Natural killer cell (primary cell): Measurements from ENCODE around the gene PELO. TPM values are rescaled to one million over a fixed set of nuclear protein-coding genes. Genes with fewer than 3 reads are reported as not detected.

ENCODE experiments used
- ATAC-seq, 3 donors: fragments of 150-1000 bp in 2 of 3; fragments of 200-7000 bp in 1 of 3; cut with Tn5 transposase; 1 replicate in 1 of 3; 2 replicates in 2 of 3; pipeline ENCODE4 v1.10.0; 2021; ENCODE audit warnings: mild to moderate bottlenecking in 2 of 3, moderate library complexity in 2 of 3
- DNase-seq, 2 donors: peaks; one replicate each; pipeline versions ENCODE4 v3.0.0 to v3.0.0-alpha.2; 2013 to 2021; ENCODE audit warnings: mixed read lengths in 1 of 2
- H3K27ac ChIP-seq: one replicate; pipeline ENCODE4 v1.5.1; 2013; ENCODE audit warnings: mild to moderate bottlenecking, low read length
- H3K27me3 ChIP-seq: one replicate; pipeline ENCODE4 v1.6.1; 2013; ENCODE audit warnings: low read length; ENCODE audit not compliant: control insufficient read depth, insufficient read depth
- H3K36me3 ChIP-seq: one replicate; pipeline ENCODE4 v1.6.1; 2013; ENCODE audit warnings: low read length; ENCODE audit not compliant: control insufficient read depth, insufficient read depth
- H3K4me1 ChIP-seq: one replicate; pipeline ENCODE4 v1.6.1; 2013; ENCODE audit warnings: low read length; ENCODE audit not compliant: control insufficient read depth, insufficient read depth
- H3K4me3 ChIP-seq: one replicate; pipeline ENCODE4 v1.5.1; 2013; ENCODE audit warnings: low read length
- H3K9me3 ChIP-seq: one replicate; pipeline ENCODE4 v1.6.1; 2013; ENCODE audit warnings: low read length; ENCODE audit not compliant: control insufficient read depth, insufficient read depth
- H3K27ac Mint-ChIP-seq, 2 donors: one replicate each; pipeline ENCODE4 v1.8.0; 2022; ENCODE audit warnings: mild to moderate bottlenecking in 2 of 2, mixed read lengths in 2 of 2, moderate library complexity in 1 of 2
- H3K27me3 Mint-ChIP-seq, 2 donors: one replicate each; pipeline ENCODE4 v1.8.0; 2022; ENCODE audit warnings: low read depth in 2 of 2, mixed read lengths in 2 of 2
- H3K36me3 Mint-ChIP-seq: one replicate; pipeline ENCODE4 v1.8.0; 2022; ENCODE audit warnings: mixed read lengths
- H3K4me1 Mint-ChIP-seq, 2 donors: one replicate each; pipeline ENCODE4 v1.8.0; 2022; ENCODE audit warnings: mixed read lengths in 2 of 2
- H3K4me3 Mint-ChIP-seq: one replicate; pipeline ENCODE4 v1.8.0; 2022; ENCODE audit warnings: mild to moderate bottlenecking, moderate library complexity, mixed read lengths
- H3K9me3 Mint-ChIP-seq, 2 donors: one replicate each; pipeline ENCODE4 v1.8.0; 2022; ENCODE audit warnings: mixed read lengths in 2 of 2
- WGBS: methylation state at CpG from one replicate; pipeline ENCODE4 v1.1.7; 2013; ENCODE audit warnings: missing lambda C conversion rate; ENCODE audit not compliant: insufficient coverage; 5-methylcytosine and 5-hydroxymethylcytosine counted together
- intact Hi-C: fragments of 100-400 bp; cut with micrococcal nuclease; formaldehyde crosslinking; loops from one replicate; pipeline ENCODE4 v1.14.2; 2022
- total RNA-seq, 4 donors: library from RNA; stranded (reverse); fragments of 120-200 nt in 1 of 4; gene quantifications; one replicate each; pipeline versions ENCODE4 v1.2.3 to v1.2.4, GENCODE V29; 2013 to 2022
- TF ChIP-seq, protein P1 (sequence below): fragments of 200-600 bp; IDR thresholded peaks from one replicate; pipeline ENCODE4 v1.8.0; 2022; ENCODE audit warnings: antibody characterized with exemption

The PELO gene
- total RNA-seq, 3 donors from 2014 or later (not counting 1 experiment from before 2014, with no cell fraction given) = 2.6 to 3.9 (median 3.7) TPM

DNA sequence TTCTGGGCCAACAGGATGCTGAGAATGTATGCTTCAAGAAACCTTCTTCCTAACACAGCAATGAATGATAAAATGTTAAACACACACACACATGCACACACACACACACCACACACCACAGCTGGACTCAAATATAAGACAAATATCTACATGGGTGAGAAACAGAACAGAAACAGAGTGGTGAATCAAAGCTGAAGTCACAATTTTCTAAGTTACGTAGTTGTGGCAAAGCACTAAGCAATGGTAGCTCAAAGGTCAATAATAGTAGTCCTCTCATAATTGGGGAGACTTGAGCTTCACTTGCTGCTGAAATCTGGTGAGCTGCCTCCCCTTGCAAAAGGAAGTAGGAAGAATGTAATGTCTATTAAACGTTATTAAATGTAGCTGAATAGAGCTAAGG, 33.7 kb upstream of the PELO start:
- peaks cover 7 to 12% of the 10 kb centered on the region in 2 donors for H3K27me3 Mint-ChIP-seq
- Histone ChIP-seq H3K27me3 (no peaks in the 10 kb centered on the region), H3K9me3 (no peaks in the 10 kb centered on the region), H3K36me3 (no peaks in the 10 kb centered on the region), H3K4me1 (no peaks in the 10 kb centered on the region), H3K27ac (no peak overlapping the region), H3K4me3 (no peak overlapping the region)
- intact Hi-C loops = no loop called here
- no peak overlapping the region for H3K27ac Mint-ChIP-seq
- DNase-seq (no peak), ATAC-seq (no peak)
- WGBS = 86% methylated on average over 1 of the region's 2 CpGs
- H3K9me3 Mint-ChIP-seq = no peaks in the 10 kb centered on the region
- no peak overlapping the region for H3K4me3 Mint-ChIP-seq
- H3K36me3 Mint-ChIP-seq = no peaks in the 10 kb centered on the region
- peaks cover under 1 to 6% of the 10 kb centered on the region in 2 donors for H3K4me1 Mint-ChIP-seq
- TF ChIP-seq, protein P1, sequence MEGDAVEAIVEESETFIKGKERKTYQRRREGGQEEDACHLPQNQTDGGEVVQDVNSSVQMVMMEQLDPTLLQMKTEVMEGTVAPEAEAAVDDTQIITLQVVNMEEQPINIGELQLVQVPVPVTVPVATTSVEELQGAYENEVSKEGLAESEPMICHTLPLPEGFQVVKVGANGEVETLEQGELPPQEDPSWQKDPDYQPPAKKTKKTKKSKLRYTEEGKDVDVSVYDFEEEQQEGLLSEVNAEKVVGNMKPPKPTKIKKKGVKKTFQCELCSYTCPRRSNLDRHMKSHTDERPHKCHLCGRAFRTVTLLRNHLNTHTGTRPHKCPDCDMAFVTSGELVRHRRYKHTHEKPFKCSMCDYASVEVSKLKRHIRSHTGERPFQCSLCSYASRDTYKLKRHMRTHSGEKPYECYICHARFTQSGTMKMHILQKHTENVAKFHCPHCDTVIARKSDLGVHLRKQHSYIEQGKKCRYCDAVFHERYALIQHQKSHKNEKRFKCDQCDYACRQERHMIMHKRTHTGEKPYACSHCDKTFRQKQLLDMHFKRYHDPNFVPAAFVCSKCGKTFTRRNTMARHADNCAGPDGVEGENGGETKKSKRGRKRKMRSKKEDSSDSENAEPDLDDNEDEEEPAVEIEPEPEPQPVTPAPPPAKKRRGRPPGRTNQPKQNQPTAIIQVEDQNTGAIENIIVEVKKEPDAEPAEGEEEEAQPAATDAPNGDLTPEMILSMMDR = no peak

DNA sequence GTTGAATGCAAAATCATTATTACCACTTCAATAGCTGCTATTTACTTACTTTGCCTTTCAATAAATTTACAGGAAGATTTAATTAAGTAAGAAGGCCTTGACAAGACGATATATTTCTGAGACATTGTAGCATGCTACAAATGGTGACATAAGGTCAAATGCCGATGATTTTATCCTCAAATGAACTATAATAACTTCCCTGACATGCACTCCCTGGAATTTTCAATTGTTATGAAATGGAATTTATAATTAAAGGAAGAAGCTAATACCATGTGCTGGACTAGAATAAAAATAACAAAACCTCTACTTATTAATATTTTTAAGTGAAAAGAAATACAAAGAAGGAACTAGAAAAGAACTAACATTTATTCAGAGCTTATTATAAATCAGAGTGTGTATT, 30.2 kb upstream of the PELO start:
- Mint-ChIP-seq H3K27ac (no peak overlapping the region), H3K9me3 (no peaks in the 10 kb centered on the region), H3K27me3 (peaks cover 7 to 12% of the 10 kb centered on the region in 2 donors), H3K36me3 (no peaks in the 10 kb centered on the region), H3K4me1 (no peaks in the 10 kb centered on the region), H3K4me3 (no peak overlapping the region)
- Histone ChIP-seq H3K27me3 (no peaks in the 10 kb centered on the region), H3K36me3 (no peaks in the 10 kb centered on the region), H3K4me3 (no peak overlapping the region), H3K27ac (no peak overlapping the region), H3K4me1 (no peaks in the 10 kb centered on the region), H3K9me3 (no peaks in the 10 kb centered on the region)
- DNase-seq (no peak), ATAC-seq (no peak)
- TF ChIP-seq, protein P1 = no peak
- no CpG with 5 or more reads among the region's 2 CpGs for WGBS
- intact Hi-C loops = no loop called here

DNA sequence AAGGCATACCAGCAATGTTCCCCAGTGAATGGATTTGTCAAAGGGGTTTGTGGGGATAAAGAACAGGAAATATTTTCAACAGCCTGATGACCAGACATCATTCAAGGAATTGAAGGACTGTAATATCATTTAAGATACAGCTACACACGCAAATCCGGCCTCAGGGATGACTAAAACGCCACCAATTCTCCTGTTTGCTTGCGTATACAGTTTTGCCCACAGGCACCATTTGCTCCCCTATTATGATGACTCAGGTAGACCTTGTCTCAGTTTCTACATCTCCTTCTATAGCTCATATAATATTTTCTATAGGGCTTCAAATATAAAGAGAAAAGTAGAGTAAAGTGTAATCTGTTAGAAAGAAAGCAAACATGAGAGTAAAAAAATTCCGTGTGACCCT, 29.7 kb upstream of the PELO start:
- no peaks in the 10 kb centered on the region for H3K36me3 ChIP-seq
- H3K27me3 Mint-ChIP-seq = peaks cover 7 to 12% of the 10 kb centered on the region in 2 donors
- WGBS = 94% methylated on average over 5 of the region's 5 CpGs
- no peaks in the 10 kb centered on the region for H3K4me1 ChIP-seq
- H3K4me1 Mint-ChIP-seq = no peaks in the 10 kb centered on the region
- no peak overlapping the region for H3K27ac ChIP-seq
- H3K36me3 Mint-ChIP-seq = no peaks in the 10 kb centered on the region
- H3K9me3 Mint-ChIP-seq = no peaks in the 10 kb centered on the region
- no peak overlapping the region for H3K27ac Mint-ChIP-seq
- no peak overlapping the region for H3K4me3 ChIP-seq
- TF ChIP-seq, protein P1 = no peak
- DNase-seq (no peak), ATAC-seq (no peak)
- H3K4me3 Mint-ChIP-seq = no peak overlapping the region
- no peaks in the 10 kb centered on the region for H3K27me3 ChIP-seq
- no peaks in the 10 kb centered on the region for H3K9me3 ChIP-seq
- intact Hi-C loops = no loop called here

DNA sequence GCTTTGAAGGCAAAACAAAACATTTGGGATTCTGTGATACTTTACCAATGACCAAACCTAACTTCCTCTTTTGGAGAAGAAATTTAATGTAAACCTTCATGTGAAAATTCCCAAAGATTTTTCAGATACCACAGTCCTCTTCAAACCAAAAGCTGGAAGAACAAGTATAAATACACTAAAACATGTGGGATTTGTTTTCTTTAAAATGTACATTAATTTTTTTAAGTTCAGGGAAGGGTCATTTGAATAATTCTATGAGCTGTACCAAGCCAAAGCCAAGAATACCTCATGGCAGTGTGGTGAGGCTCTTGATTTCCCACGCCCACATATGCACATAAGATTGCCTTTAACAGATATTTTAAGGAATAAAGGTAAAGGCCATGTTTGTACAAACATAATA, 28.4 kb upstream of the PELO start:
- Histone ChIP-seq H3K9me3 (no peaks in the 10 kb centered on the region), H3K27me3 (no peaks in the 10 kb centered on the region), H3K36me3 (no peaks in the 10 kb centered on the region), H3K27ac (no peak overlapping the region), H3K4me3 (no peak overlapping the region), H3K4me1 (no peaks in the 10 kb centered on the region)
- no peak for DNase-seq
- ATAC-seq = no peak
- H3K4me1 Mint-ChIP-seq = no peaks in the 10 kb centered on the region
- no peaks in the 10 kb centered on the region for H3K9me3 Mint-ChIP-seq
- intact Hi-C loops = no loop called here
- H3K27ac Mint-ChIP-seq = no peak overlapping the region
- TF ChIP-seq, protein P1 = no peak
- no peak overlapping the region for H3K4me3 Mint-ChIP-seq
- no CpG with 5 or more reads among the region's 1 CpG for WGBS
- no peaks in the 10 kb centered on the region for H3K36me3 Mint-ChIP-seq
- peaks cover 0 to 3% of the 10 kb centered on the region in 2 donors for H3K27me3 Mint-ChIP-seq
